Measurements from ENCODE around the gene DHX16.
"Not testable (repeated sequence)": the region's sequence is repeated elsewhere in the genome, so short reads cannot be mapped to it uniquely, and the experiment has no call there.

Gene DHX16

DNA sequence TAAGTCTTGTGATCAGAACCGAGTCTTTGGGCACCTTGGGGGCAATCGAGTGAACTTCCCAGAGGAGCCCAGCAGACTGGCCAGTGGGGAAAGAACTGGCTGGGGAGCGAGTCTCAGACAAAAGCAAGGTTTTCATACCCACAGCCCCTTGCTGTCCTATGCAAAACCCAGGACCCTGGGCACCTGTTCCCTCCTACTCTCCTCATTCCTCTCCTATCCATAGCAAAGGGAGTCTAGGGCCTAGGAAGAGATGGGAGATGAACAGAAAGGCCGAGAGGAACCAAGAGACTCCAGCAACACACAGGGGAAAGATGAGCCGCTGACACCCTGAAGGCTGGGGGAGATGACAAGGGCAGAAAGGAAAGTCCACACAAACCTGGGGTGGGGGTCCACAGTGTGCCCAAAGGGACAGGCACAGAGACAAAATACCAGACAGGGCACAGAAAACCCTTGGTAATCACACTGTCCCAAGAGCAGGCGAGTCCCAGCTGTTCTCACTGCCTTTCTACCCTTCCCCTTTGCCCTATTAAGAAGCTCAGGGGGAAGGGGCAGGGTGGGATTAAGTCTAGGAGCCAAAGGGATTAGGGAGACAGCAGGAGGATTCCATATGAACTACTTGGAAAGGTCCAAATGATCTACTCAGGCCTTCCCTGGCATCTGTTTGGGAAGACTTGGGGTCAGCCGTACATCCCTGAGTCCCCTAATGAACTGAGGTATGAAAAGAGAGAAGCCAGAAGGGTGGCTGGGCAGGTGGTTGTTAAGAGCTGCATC lies 7.1 kb upstream of the DHX16 start:
- no peak for DNase-seq (ENCODE audit: low spot score)

DNA sequence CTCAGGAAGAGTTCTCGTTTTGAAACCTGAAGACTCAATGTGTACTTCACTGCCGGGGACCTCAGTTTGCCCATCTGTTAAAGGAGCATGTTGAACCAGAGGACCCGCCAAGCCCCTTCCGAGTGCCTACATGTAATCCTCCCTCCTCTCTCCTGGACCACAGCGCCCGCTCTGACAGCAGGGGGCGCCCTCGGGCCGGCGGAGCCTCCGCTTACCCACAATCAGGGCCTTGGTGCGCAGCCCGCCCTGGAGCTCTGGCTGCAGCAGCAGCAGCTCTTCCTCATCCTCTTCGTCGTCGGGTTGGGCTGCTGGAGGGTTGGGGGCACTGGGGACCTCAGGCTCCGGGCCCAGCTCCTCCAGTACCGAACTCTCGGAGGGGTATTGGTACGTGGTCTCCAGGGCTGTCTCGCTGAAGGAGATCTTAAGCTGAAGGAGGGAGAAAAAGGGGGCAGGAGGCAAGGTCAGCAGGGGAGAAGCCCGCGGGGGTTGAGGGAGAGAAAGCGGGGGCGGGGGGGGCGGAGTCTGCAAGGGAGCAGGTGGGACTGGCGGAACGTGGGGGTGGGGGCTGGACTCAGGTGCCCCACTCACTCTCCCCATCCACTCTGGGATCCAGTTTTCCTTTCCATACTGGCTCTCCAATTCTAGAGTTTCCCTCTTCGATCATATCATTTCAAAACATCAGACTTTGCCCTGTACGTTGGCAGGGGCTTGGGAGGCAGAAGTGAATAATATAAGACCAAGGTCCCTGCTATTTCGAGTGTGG lies 6.3 kb upstream of the DHX16 start:
- FAIRE-seq (no peak), DNase-seq (ENCODE audit: low spot score) (peak; percentile 74)

More for the DNA sequence above, 7.1 kb upstream of the DHX16 start:
- FAIRE-seq, result no peak

DNA sequence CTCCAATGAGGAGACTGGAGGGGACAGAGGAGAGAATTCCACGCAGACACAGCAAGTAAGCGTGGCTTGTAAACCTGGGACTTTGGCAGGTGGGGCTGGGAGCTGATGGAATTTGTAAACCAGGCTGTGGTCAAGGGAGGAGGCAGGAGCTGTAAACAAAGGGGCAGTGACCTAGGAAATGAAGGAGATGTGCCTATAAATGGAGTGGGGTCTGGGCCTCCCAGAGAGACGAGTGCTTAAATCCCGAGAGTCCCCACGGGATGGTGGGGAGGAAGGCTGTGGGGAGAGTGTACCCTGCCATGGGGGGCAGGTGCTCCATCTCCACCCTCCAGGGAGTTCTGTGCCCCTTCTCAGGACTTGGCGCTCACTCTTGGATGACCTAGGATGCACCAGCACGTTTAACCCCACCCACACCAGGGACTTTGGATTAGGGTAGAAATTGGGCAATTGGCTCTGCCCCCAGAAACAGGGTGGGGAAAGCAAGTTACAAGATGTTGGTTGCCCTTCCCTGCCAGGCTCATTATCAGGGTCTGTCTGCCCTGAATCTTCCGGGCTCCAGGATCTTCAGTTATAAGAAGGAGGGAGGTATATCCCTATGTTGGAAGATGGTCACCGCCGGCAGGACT lies 4.0 kb upstream of the DHX16 start:
- DNase-seq (ENCODE audit: low spot score), result no peak
- FAIRE-seq, result no peak

DNA sequence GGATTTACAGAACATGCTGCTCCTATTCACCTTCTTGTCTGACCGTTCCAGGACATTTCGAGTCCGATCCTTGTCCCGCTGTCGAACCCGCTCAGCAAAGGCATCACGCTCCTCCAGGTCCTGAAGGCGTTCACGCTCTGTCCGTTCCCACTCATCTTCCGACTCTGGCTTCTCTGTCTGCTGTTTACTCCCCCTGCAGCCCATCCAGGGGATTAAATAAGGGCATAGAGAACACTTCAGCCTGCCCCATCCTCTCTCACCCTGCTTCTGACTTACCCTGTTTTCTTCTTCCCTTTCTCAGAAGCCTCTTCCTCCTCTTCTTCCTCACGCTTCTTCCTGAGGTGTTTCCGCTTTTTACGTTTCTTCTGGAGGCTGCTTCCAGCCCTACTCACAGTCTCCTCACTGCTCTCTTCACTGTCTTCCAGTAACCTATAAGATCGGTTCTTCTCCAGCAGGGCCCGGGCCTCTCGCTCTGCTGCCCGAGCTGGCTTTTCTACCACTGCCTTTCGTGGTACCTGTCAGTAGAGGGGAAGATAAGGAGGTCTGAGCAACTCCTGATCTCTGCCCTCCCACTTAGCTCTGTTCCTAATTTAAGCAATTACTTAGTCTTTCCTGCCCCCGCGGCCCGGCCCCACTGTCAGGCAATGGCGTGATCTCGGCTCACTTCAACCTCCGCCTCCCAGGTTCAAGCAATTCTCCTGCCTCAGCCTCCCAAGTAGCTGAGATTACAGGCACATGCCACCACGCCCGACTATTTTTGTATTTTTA lies 1.9 kb downstream of the DHX16 start:
- FAIRE-seq, result no peak
- no peak for DNase-seq (ENCODE audit: low spot score)

DNA sequence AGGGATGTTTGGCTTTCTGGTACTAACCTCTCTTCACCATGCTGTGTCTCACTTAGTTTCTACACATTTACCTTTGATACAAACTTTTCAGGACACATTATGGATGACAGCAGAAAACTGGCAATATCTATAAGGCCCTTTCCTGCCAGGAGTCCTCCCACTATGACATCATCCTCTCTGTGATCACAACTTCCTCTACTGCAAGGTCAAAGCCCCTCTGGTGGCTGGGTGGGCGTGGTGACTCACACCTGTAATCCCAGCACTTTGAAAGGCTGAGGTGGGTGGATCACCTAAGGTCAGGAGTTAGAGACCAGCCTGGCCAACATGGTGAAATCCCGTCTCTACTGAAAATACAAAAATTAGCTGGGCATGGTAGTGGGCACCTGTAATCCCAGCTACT lies 6.5 kb downstream of the DHX16 start:
- DNase-seq (ENCODE audit: low spot score); FAIRE-seq: not testable (repeated sequence)

DNA sequence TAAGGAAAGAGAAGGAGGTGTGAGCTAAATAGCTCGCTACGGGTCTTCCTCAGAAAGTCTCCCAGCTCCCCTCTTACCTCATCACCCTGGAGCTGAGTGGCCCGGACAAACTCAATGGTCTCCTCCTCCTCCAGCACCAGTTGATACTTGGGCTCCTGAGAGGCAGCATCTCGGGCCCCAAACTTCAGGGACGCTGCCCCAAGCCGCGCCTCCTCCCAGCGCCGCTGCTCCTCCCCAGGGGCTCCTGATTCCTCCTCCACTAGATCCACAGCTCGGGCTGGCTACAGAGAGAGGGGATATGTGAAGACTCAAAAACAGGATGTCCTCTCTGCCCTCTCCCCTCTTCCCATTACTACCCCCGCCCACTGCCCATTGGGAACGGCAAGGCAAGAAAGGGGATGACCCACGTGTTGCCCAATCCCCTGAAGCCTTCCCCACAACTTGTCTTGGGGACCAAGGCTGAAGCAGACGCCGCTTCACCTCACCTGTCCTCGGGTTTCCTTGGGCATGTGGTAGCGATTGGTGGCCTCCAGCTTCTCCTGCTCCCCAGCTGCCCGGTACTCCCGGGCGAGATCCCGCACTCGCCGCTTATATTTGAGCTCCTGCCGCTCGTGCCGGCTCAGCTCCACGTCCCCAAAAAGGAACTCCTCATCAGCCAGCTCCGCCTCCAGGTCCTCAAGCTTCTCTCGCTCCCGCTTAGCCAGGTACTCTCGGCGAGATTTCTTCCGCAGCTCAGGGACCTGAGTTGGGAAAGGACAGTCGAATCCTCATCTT lies 7.6 kb downstream of the DHX16 start:
- no peak for FAIRE-seq

DNA sequence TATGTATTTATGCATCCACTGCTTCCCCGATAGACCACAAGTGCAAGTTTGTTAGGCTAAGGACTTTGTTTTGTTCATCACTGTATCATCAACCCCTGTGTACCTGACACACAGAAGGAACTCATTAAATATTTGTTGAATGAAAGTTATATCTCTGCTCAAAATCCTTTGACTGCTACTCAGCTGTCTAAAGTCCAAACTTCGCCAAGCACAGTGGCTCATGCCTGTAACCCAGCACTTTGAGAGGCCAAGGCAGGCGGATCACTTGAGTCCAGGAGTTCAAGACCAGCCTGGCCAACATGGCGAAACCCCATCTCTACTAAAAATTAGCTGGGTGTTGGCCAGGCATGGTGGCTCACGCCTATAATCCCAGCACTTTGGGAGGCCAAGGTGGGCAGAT lies 14.9 kb downstream of the DHX16 start:
- not testable (repeated sequence) for DNase-seq (ENCODE audit: low spot score); FAIRE-seq

More for the DNA sequence above, 7.6 kb downstream of the DHX16 start:
- no peak for DNase-seq (ENCODE audit: low spot score)

DNA sequence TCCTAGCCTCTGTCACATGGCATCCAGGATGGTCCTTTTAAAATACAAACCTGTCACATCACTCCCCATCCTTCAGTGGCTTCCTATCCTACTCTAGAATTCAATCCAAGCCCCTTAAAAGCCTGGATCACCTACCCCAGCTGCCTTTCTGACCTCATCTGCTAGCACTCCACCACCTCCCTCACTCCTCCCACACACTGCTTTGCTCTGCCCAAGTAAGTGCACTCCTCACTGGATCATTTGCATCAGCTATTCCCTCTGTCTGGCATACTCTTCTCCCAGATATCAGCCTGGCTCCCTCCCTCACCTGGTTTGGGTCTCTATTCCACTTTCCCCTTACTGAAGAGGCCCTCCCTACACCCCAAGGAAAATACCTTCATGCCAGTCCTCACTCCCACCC lies 15.4 kb downstream of the DHX16 start:
- no peak for FAIRE-seq
- no peak for DNase-seq (ENCODE audit: low spot score)

DNA sequence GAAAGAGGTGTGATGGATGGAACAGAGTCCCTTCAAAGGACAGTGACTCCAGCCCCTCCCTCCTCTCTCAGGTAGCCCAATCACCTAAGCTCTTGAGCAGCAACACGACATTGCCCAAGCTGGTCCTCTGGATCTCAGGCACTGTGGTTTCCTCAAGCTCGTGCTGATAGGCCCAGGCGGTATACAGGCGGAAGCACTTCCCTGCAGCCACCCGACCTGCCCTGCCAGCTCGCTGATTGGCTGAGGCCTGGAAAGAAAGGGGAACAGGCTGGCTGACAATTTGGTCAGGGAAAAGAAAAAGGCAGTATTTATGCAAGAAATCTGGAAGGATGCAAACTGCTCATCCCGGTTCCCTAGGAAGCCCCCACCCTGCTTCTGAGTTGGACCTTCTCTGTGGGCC lies 16.3 kb downstream of the DHX16 start:
- no peak for FAIRE-seq
- DNase-seq (ENCODE audit: low spot score), result no peak

DNA sequence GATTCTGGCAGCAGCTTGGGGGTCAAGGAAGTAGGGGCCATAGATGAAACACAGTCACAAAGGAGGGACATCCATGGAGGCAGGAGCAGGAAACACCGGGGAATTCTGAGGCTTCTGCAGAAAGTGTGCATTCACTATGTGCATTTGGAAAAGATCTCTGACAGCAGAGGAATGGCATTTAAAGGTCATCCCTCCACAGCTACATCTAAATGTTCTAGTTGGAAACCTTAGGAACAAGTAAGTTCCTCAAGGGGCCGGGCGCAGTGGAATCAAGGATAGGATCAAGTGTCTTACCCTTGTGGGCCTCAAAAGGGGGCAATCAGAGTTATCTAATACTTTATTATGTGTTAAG lies 17.1 kb downstream of the DHX16 start:
- FAIRE-seq, result no peak
- no peak for DNase-seq (ENCODE audit: low spot score)

DNA sequence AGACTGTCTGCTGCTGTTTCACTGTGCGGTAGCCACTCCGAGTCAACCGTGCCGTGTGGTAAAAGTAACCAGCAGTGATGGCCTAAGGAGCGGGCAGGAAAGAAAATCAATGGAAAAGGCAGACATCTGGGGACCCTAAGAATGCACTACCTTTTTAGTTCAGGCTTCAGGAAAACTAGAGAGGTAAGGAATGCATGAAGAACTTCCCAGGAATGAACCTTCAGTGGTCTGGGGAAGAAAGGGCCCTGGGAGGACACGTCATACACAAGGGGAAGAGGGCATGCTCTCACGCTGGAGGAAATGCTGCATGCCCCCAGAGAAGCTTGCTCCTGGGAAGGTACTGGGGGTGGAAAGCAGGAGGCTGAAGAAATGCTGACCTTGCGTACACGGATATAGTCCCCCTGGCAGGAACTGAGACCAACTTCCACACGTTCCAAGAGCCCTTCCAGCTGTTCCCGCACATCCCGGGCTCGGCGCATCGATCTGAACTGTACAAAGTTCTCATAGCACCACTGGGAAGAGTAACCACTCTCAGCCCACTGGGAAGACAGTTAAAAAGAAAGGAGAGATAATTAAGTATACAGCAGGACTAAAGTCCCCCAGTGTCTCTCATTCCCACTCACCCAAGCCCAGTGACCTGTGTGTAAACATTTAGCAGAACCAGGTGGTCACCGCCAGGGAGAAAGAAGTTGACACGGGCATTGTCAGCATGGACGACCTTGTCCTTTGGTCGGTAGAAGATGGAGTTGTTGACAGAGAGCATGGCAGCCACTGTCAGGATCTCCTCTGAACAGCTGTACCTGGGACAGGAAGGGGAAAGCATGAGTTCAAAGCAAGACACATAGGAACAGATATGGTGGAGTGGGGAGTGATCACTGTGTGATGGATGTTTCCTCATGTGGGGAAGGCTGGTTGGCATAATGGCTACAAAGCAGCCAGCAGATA lies 17.7 kb downstream of the DHX16 start:
- FAIRE-seq, result no peak
- DNase-seq (ENCODE audit: low spot score), result no peak

DNA sequence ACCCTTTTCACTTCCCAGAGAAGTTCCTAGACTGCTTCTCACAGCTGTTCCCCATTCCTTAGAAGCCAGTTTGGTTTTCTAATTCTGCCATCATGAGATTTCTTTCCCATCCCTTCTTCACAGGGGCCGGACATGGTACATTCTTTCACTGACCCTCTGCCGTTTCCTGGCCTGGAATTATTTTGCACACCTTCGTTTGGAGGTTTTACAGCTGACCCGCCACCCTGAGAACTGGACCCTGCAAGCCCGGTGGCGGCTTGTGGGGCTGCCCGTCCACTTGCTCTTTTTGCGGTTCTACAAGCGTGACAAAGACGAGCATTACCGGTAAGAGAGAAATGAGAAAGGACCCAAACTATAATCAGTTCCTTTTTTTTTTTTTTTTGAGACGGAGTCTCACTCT lies 21.7 kb downstream of the DHX16 start:
- FAIRE-seq, result no peak

DNA sequence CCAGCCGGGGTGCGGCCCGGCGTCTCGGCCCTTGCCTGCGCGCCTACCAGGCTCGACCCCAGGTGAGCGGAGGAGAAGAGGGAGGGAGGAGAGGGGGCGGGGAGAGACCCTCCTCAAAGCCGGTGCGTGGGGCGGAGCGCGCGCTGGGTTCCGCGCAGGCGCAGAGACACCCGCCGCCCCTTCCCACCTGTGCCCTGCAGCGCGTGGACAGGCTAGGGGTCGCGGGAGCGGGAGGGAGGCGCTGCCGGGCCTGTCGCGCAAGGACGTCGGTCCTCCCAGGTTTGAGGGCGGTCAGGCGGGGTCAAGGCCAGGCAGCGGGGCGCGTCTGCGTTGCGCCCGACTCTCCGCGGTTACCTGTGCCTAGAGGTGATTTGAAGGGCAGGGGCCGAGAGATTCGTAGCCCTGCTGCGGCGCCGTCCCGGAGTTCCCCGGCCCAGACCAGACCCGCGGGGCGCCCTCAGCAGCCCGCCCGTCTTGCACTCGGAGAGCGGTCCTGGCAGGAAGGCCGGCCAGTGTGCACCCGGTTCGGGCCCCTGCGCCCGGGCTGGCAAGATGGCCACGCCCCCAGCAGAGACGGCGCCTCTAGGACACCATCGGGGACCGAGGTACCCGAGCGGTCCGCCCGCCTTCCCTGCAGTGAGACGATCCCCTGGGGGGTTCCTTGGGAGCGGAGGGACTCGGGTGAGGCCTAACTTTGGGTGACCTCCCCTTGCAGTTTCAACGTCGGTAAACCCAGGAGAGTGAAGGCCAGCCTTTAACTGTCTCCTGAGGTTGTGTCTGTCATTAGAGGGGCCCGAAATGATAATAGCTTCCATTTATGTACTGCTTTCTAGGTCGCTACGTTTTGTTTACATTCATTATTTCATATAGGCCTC lies 25.3 kb downstream of the DHX16 start:
- FAIRE-seq (no peak), DNase-seq (ENCODE audit: low spot score) (peak; percentile 85)

More for the DNA sequence above, 21.7 kb downstream of the DHX16 start:
- no peak for DNase-seq (ENCODE audit: low spot score)

DNA sequence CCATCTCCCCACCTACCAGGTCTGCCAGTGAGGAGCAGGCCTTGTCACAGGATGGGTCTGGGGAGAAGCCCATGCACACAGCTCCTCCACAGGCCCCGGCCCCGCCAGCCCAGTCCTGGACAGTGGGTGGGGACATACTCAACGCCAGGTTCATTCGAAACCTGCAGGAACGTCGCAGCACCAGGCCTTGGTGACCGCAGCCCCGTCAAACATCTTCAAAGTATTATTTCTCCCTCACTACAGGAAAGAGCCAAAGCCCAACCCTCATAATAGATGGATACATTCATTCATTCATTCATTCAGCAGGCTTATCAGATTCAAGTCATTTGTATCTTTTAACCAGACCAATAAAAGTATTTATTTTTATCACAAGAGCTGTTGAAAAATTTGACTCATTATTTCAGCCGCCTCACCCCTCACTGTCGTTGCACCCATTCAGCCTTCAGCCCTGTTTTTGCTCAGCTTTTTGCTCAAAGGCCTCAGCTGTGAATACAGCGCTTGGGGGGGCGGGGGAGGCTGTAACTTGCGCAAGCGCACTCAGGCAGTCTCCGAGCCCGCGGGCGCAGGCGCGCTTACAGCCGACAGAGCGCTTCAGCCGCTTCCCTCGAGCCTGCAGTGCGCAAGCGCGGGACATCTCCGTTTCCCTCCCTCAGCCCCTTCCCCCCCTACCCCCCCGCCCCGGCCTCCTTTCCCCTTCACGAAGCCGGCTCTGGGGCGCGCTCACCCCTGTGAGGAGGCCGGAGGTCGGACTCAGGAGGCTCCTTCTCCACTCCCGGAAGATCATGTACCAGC lies 26.2 kb downstream of the DHX16 start, which contains the start of gene C6orf136:
C6orf136 (plus strand) TSS at position 684 of the 792 bp plus-strand sequence; CDS start at position 783, 99 bp downstream.
- no peak for FAIRE-seq

DNA sequence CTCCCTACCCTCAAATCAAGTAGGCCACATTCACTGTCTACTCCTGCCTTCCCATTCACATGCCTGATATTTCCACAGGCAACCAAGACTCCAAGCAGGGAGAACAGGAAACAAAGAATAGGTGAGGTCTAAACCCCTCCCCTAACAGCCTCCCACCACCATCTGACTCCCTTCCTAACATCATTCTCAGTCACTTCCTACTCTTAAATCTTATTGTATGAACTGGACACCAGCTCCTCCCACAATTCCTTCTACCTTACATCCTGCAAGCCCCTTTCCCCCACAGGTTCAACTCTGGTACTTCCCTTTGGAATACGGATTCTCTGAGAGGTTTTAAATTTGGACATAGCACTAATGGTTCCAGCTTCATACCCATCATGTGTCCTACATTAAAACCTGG lies 26.8 kb downstream of the DHX16 start:
- no peak for DNase-seq (ENCODE audit: low spot score)
- no peak for FAIRE-seq

More for the DNA sequence above, 26.2 kb downstream of the DHX16 start, which contains the start of gene C6orf136:
- peak; percentile 98 for DNase-seq (ENCODE audit: low spot score)

DNA sequence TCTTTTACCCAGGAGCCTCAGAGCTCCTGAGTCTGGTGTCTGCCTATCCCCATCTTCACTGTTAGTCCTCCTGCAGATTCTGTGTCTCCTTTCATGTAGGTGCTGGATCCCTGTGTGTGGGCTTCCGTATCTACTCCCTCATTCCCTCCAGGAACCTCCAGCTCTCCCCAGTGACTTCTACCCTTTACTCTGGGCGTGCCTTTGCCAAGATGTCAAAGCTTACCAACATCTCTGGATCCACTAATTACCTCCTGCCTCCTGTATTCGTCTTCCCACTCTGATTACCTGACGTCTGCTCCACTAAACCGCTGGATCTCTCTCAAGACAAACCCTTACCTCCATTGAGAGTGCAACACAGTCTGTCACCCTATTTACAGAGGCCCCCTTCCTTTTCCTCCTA lies 28.0 kb downstream of the DHX16 start:
- DNase-seq (ENCODE audit: low spot score), result no peak
- no peak for FAIRE-seq

DNA sequence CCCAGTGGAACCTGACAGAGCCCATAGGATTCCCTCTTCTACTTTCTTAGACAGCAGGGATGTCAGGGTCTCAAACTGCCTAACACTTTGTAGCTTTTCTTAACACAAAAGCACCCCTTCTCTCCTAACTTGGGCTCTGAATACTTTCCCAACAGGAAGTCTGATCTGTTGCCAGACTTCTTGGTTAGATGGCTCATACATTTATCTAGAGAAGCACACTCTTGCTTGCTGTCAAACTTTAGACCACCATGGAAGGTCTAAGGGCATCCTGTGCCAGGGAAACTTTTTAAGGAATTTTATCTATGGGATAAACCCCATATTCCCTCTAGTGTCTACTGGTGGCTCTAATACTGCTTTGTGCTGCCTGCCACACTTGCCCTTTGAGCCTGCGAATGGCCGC lies 29.1 kb downstream of the DHX16 start:
- FAIRE-seq, result no peak
- no peak for DNase-seq (ENCODE audit: low spot score)

DNA sequence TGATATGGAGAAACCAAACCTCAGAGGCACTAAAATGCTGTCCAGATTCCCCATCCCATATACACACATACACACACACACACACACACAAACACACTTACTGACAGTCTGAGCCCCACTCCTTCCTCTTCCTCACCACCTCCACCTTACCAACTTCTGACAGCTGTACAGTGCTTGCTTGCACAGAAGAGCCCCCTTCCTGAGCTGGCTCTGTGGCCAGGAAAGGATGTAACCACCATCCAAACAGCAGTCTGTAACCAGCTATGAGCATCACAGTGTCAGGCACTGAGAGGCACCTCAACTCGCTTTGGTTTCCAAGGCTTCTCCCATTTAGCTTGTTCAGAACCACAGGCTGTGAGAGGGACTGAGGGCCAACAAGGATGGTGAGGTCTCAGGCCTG lies 31.8 kb downstream of the DHX16 start:
- FAIRE-seq, result no peak

More for the DNA sequence above, 31.8 kb downstream of the DHX16 start:
- DNase-seq (ENCODE audit: low spot score), result no peak
